T1000 (cell line): ENCODE data around the gene POLR1A.
A peak's percentile ranks its signal among the peaks of the same experiment; 100 is the strongest.

Experiments
- DNase-seq: peaks from one replicate; lab custom pipeline; 2025; ENCODE audit warnings: mixed read lengths; lab: John Stamatoyannopoulos, UW

The POLR1A gene

GRCh38 chr2:86105252-86105968 is at the start of gene POLR1A:
POLR1A (minus strand) TSS chr2:86105886; CDS start chr2:86105776, 110 bp downstream.
- peak; percentile 89 for DNase-seq

GRCh38 chr2:86150502-86150901 is 44.8 kb upstream of the POLR1A start:
- no peak for DNase-seq

GRCh38 chr2:86147793-86148192 is 42.1 kb upstream of the POLR1A start:
- DNase-seq = no peak

- no peak for DNase-seq
Observed at GRCh38 chr2:86143926-86144685, 38.4 kb upstream of the POLR1A start.

GRCh38 chr2:86143307-86143706 is 37.6 kb upstream of the POLR1A start:
- no peak for DNase-seq

GRCh38 chr2:86142436-86143257 is 37.0 kb upstream of the POLR1A start:
- no peak for DNase-seq

- DNase-seq = no peak
Observed at GRCh38 chr2:86140969-86141392, 35.3 kb upstream of the POLR1A start.

- DNase-seq = no peak
Observed at GRCh38 chr2:86139981-86140380, 34.3 kb upstream of the POLR1A start.

- DNase-seq = no peak
Observed at GRCh38 chr2:86138736-86139625, 33.3 kb upstream of the POLR1A start.

- no peak for DNase-seq
Observed at GRCh38 chr2:86136141-86136540, 30.5 kb upstream of the POLR1A start.

- no peak for DNase-seq
Observed at GRCh38 chr2:86135653-86136052, 30.0 kb upstream of the POLR1A start.

- no peak for DNase-seq
Observed at GRCh38 chr2:86134709-86135108, 29.0 kb upstream of the POLR1A start.

GRCh38 chr2:86124683-86125082 is 19.0 kb upstream of the POLR1A start:
- DNase-seq = no peak

GRCh38 chr2:86123328-86123925 is 17.7 kb upstream of the POLR1A start:
- no peak for DNase-seq

- DNase-seq = no peak
Observed at GRCh38 chr2:86118130-86118529, 12.4 kb upstream of the POLR1A start.

GRCh38 chr2:86107031-86107430 is 1.3 kb upstream of the POLR1A start:
- DNase-seq = no peak

- peak; percentile 83 for DNase-seq
Observed at GRCh38 chr2:86105969-86106945, 571 bp upstream of the POLR1A start, which contains the start of gene PTCD3. PTCD3 (plus strand) TSS chr2:86106235; CDS start chr2:86106248, 13 bp downstream.

GRCh38 chr2:86102157-86102556 is 3.5 kb downstream of the POLR1A start:
- no peak for DNase-seq

- no peak for DNase-seq
Observed at GRCh38 chr2:86097913-86098312, 7.8 kb downstream of the POLR1A start.
